Mesothelial cell of epicardium (in vitro differentiated cells): Measurements from ENCODE around the gene FATE1. TPM values are rescaled to one million over a fixed set of nuclear protein-coding genes. Genes with fewer than 3 reads are reported as not detected.

Source experiments
- DNase-seq, 2 experiments: peaks; one replicate each; pipeline ENCODE4 v3.0.0; 2021; ENCODE audit warnings: low spot score in 2 of 2; ENCODE audit not compliant: unreplicated experiment in 2 of 2
- H3K27ac Mint-ChIP-seq: 2 replicates; pipeline ENCODE4 v1.8.0; 2021; ENCODE audit warnings: mixed read lengths
- H3K27me3 Mint-ChIP-seq: 2 replicates; pipeline ENCODE4 v1.8.0; 2021; ENCODE audit warnings: low read depth, mixed read lengths
- H3K36me3 Mint-ChIP-seq: 2 replicates; pipeline ENCODE4 v1.8.0; 2021; ENCODE audit warnings: mixed read lengths
- H3K4me1 Mint-ChIP-seq: 2 replicates; pipeline ENCODE4 v1.8.0; 2021; ENCODE audit warnings: mixed read lengths
- H3K4me3 Mint-ChIP-seq: 2 replicates; pipeline ENCODE4 v1.8.0; 2021; ENCODE audit warnings: mild to moderate bottlenecking, moderate library complexity, mixed read lengths
- H3K9me3 Mint-ChIP-seq: 2 replicates; pipeline ENCODE4 v1.8.0; 2021; ENCODE audit warnings: mixed read lengths
- CTCF ChIP-seq: fragments of 200-600 bp; sonication (generic); IDR thresholded peaks from one replicate; pipeline ENCODE4 v1.5.0; 2021; ENCODE audit warnings: antibody characterized with exemption; ENCODE audit not compliant: unreplicated experiment
- total RNA-seq: library from RNA; stranded (reverse); gene quantifications from 3 replicates; pipeline ENCODE4 v1.2.1, GENCODE V29; 2021

The FATE1 gene
- total RNA-seq, 1 donor from 2014 or later, result not detected

- peaks cover 30% of the 10 kb centered on the region for H3K27me3 Mint-ChIP-seq
- H3K9me3 Mint-ChIP-seq, result peaks cover 6% of the 10 kb centered on the region
- no peak overlapping the region for H3K27ac Mint-ChIP-seq
- no peak overlapping the region for H3K4me3 Mint-ChIP-seq
- H3K4me1 Mint-ChIP-seq, result peaks cover 2% of the 10 kb centered on the region
- TF ChIP-seq CTCF, result peak; percentile 42
- H3K36me3 Mint-ChIP-seq, result no peaks in the 10 kb centered on the region
- DNase-seq, result no peak
Measured at GRCh38 chrX:151713849-151714248, 2.0 kb upstream of the FATE1 start.

GRCh38 chrX:151714362-151714761 is 1.5 kb upstream of the FATE1 start:
- no peak for TF ChIP-seq CTCF
- peaks cover 6% of the 10 kb centered on the region for H3K9me3 Mint-ChIP-seq
- H3K4me1 Mint-ChIP-seq, result peaks cover 2% of the 10 kb centered on the region

GRCh38 chrX:151722241-151722846 is 6.5 kb downstream of the FATE1 start:
- Mint-ChIP-seq H3K36me3 (no peaks in the 10 kb centered on the region), H3K27me3 (peaks cover 10% of the 10 kb centered on the region), H3K4me1 (peaks cover 4% of the 10 kb centered on the region), H3K9me3 (peaks cover 12% of the 10 kb centered on the region), H3K4me3 (no peak overlapping the region), H3K27ac (no peak overlapping the region)
- TF ChIP-seq CTCF, result peak; percentile 26
- peak in 1 of 2 experiments; percentile 66 for DNase-seq

More at GRCh38 chrX:151714362-151714761, 1.5 kb upstream of the FATE1 start:
- DNase-seq, result no peak
- H3K36me3 Mint-ChIP-seq, result no peaks in the 10 kb centered on the region
- no peak overlapping the region for H3K4me3 Mint-ChIP-seq
- H3K27ac Mint-ChIP-seq, result no peak overlapping the region
- peaks cover 30% of the 10 kb centered on the region for H3K27me3 Mint-ChIP-seq

- no peak overlapping the region for H3K4me3 Mint-ChIP-seq
- H3K9me3 Mint-ChIP-seq, result peaks cover 12% of the 10 kb centered on the region
- H3K4me1 Mint-ChIP-seq, result peaks cover 4% of the 10 kb centered on the region
- no peak for DNase-seq
- no peak for TF ChIP-seq CTCF
- peaks cover 8% of the 10 kb centered on the region for H3K27me3 Mint-ChIP-seq
- no peak overlapping the region for H3K27ac Mint-ChIP-seq
- no peaks in the 10 kb centered on the region for H3K36me3 Mint-ChIP-seq
Measured at GRCh38 chrX:151723156-151723760, 7.4 kb downstream of the FATE1 start.

- no peak for TF ChIP-seq CTCF
- Mint-ChIP-seq H3K27ac (no peak overlapping the region), H3K36me3 (no peaks in the 10 kb centered on the region), H3K9me3 (peaks cover 13% of the 10 kb centered on the region), H3K27me3 (peaks cover 11% of the 10 kb centered on the region), H3K4me1 (peaks cover 4% of the 10 kb centered on the region), H3K4me3 (no peak overlapping the region)
- no peak for DNase-seq
Measured at GRCh38 chrX:151724563-151725337, 8.9 kb downstream of the FATE1 start.
